HEK293 (cell line): ENCODE measurements around the gene ZEB2.

Source experiments
- CTCF ChIA-PET: fragments of 350-600 bp; formaldehyde crosslinking; extraction: SDS; loops from one replicate; lab custom pipeline; 2021; ENCODE audit warnings: antibody characterized with exemption; lab: Yijun Ruan, JAX
- POLR2A ChIA-PET: fragments of 300-600 bp; formaldehyde crosslinking; extraction: SDS; loops from one replicate; lab custom pipeline; 2020; ENCODE audit warnings: antibody characterized with exemption, inconsistent platforms; lab: Yijun Ruan, JAX
- H3K27ac ChIP-seq: fragments of 200-500 bp; sonication (Bioruptor generic); 2 replicates; pipeline ENCODE4 v1.5.1; 2014; ENCODE audit warnings: low read depth, low read length, control low read depth, inconsistent platforms; ENCODE audit errors: extremely low read depth
- H3K36me3 ChIP-seq, 2 experiments: fragments of 200-500 bp in 1 of 2; sonication (Bioruptor generic) in 1 of 2; 1 replicate in 1 of 2; 2 replicates in 1 of 2; pipeline ENCODE4 v1.5.1; 2014 to 2017; ENCODE audit warnings: inconsistent platforms in 2 of 2, low read length in 2 of 2; ENCODE audit not compliant: control insufficient read depth in 2 of 2, insufficient read depth in 1 of 2
- H3K4me1 ChIP-seq: fragments of 200-500 bp; sonication (Bioruptor generic); 2 replicates; pipeline ENCODE4 v1.5.1; 2014; ENCODE audit warnings: mild to moderate bottlenecking, low read length, inconsistent platforms; ENCODE audit not compliant: control insufficient read depth, insufficient read depth
- H3K4me3 ChIP-seq: 2 replicates; pipeline ENCODE4 v1.5.1; 2011; ENCODE audit warnings: low read depth, mild to moderate bottlenecking, control low read depth, low read length, moderate library complexity
- H3K9me3 ChIP-seq: fragments of 200-500 bp; sonication (Bioruptor generic); 2 replicates; pipeline ENCODE4 v1.5.1; 2014; ENCODE audit warnings: low read depth, low read length, inconsistent platforms; ENCODE audit not compliant: control insufficient read depth, insufficient read depth
- GLIS1 ChIP-seq: fragments of 450-650 bp; formaldehyde crosslinking; IDR thresholded peaks from 2 replicates; pipeline ENCODE4 v1.5.1; 2016; ENCODE audit warnings: missing biosample characterization, missing genetic modification characterization
- OVOL3 ChIP-seq: fragments of 450-650 bp; formaldehyde crosslinking; IDR thresholded peaks from 2 replicates; pipeline ENCODE4 v1.5.1; 2016; ENCODE audit warnings: missing biosample characterization, missing genetic modification characterization
- TCF7L2 ChIP-seq: IDR thresholded peaks from 2 replicates; pipeline ENCODE4 v1.6.1; 2011; ENCODE audit warnings: low read depth, mild to moderate bottlenecking, inconsistent platforms, low read length, moderate library complexity, borderline replicate concordance
- ZFP3 ChIP-seq: fragments of 450-650 bp; formaldehyde crosslinking; IDR thresholded peaks from 2 replicates; pipeline ENCODE4 v1.5.1; 2016; ENCODE audit warnings: low read depth, missing biosample characterization, missing genetic modification characterization
- ZFP41 ChIP-seq: fragments of 450-650 bp; formaldehyde crosslinking; IDR thresholded peaks from 2 replicates; pipeline ENCODE4 v1.5.1; 2016; ENCODE audit warnings: missing biosample characterization, missing genetic modification characterization, borderline replicate concordance
- ZNF10 ChIP-seq: fragments of 450-650 bp; formaldehyde crosslinking; IDR thresholded peaks from 2 replicates; pipeline ENCODE4 v1.5.1; 2017; ENCODE audit warnings: missing biosample characterization, missing genetic modification characterization
- ZNF138 ChIP-seq: fragments of 450-650 bp; formaldehyde crosslinking; IDR thresholded peaks from 2 replicates; pipeline ENCODE4 v1.5.1; 2016; ENCODE audit warnings: missing biosample characterization, missing genetic modification characterization, borderline replicate concordance
- ZNF140 ChIP-seq: fragments of 450-650 bp; formaldehyde crosslinking; IDR thresholded peaks from 2 replicates; pipeline ENCODE4 v1.5.1; 2016; ENCODE audit warnings: missing biosample characterization, missing genetic modification characterization
- ZNF169 ChIP-seq: fragments of 450-650 bp; formaldehyde crosslinking; IDR thresholded peaks from 2 replicates; pipeline ENCODE4 v1.5.1; 2016; ENCODE audit warnings: missing biosample characterization, missing genetic modification characterization
- ZNF24 ChIP-seq: fragments of 450-650 bp; formaldehyde crosslinking; IDR thresholded peaks from 2 replicates; pipeline ENCODE4 v1.5.1; 2016; ENCODE audit warnings: missing biosample characterization, missing genetic modification characterization
- ZNF292 ChIP-seq: fragments of 450-650 bp; formaldehyde crosslinking; IDR thresholded peaks from 2 replicates; pipeline ENCODE4 v1.5.1; 2016; ENCODE audit warnings: low read depth, missing biosample characterization, missing genetic modification characterization, borderline replicate concordance
- ZNF426 ChIP-seq: fragments of 450-650 bp; formaldehyde crosslinking; IDR thresholded peaks from 2 replicates; pipeline ENCODE4 v1.5.1; 2017; ENCODE audit warnings: missing biosample characterization, missing genetic modification characterization, mild to moderate bottlenecking, inconsistent platforms, moderate library complexity
- ZNF48 ChIP-seq: fragments of 450-650 bp; formaldehyde crosslinking; IDR thresholded peaks from 2 replicates; pipeline ENCODE4 v1.5.1; 2016; ENCODE audit warnings: missing biosample characterization, missing genetic modification characterization
- ZNF514 ChIP-seq: fragments of 450-650 bp; formaldehyde crosslinking; IDR thresholded peaks from 2 replicates; pipeline ENCODE4 v1.5.1; 2016; ENCODE audit warnings: missing biosample characterization, missing genetic modification characterization
- ZNF544 ChIP-seq: fragments of 450-650 bp; formaldehyde crosslinking; IDR thresholded peaks from 2 replicates; pipeline ENCODE4 v1.5.0; 2017; ENCODE audit warnings: missing biosample characterization, missing genetic modification characterization
- ZNF561 ChIP-seq: fragments of 450-650 bp; IDR thresholded peaks from 2 replicates; pipeline ENCODE4 v1.5.1; 2018; ENCODE audit warnings: missing biosample characterization, missing genetic modification characterization, borderline replicate concordance
- ZNF596 ChIP-seq: fragments of 450-650 bp; IDR thresholded peaks from 2 replicates; pipeline ENCODE4 v1.5.0; 2018; ENCODE audit warnings: missing biosample characterization, mild to moderate bottlenecking, missing genetic modification characterization, moderate library complexity
- ZNF670 ChIP-seq: fragments of 450-650 bp; formaldehyde crosslinking; IDR thresholded peaks from 2 replicates; pipeline ENCODE4 v1.5.1; 2016; ENCODE audit warnings: missing biosample characterization, missing genetic modification characterization, low read depth
- ZNF843 ChIP-seq: fragments of 450-650 bp; formaldehyde crosslinking; IDR thresholded peaks from 2 replicates; pipeline ENCODE4 v1.5.1; 2016; ENCODE audit warnings: missing biosample characterization, missing genetic modification characterization
- ZSCAN16 ChIP-seq: fragments of 450-650 bp; formaldehyde crosslinking; IDR thresholded peaks from 2 replicates; pipeline ENCODE4 v1.5.1; 2016; ENCODE audit warnings: missing biosample characterization, missing genetic modification characterization
- TF ChIP-seq, protein P1 (sequence below): fragments of 450-650 bp; formaldehyde crosslinking; IDR thresholded peaks from 2 replicates; pipeline ENCODE4 v1.5.1; 2016; ENCODE audit warnings: missing biosample characterization, missing genetic modification characterization
- TF ChIP-seq, protein P2 (sequence below): fragments of 450-650 bp; formaldehyde crosslinking; IDR thresholded peaks from 2 replicates; pipeline ENCODE4; 2016; ENCODE audit warnings: missing biosample characterization, missing genetic modification characterization
- TF ChIP-seq, protein P3 (sequence below): fragments of 450-650 bp; formaldehyde crosslinking; IDR thresholded peaks from 2 replicates; pipeline ENCODE4 v1.5.1; 2017; ENCODE audit warnings: missing biosample characterization, missing genetic modification characterization

Gene ZEB2

DNA sequence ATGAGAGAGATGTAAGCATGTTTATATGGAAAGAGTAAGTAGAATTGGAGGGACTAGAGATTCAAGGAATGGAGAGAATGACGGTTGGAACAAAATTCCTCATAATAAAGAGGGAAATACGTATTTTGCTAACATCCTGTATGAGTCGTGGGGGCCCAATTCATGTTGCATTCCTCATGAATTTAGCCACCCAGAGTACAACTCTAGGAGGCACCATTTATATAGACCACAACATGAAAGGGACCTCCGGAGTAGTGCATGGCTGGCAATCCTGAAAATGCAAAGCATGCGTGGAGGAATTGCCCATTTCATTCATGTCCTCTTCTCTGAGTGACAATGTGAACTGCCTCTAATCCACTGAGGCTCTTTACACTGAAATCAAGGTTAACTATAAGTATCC, 168.2 kb downstream of the ZEB2 start (continued):
- no peak for TF ChIP-seq OVOL3 (tag by site-specific recombination)
- no peak for TF ChIP-seq ZNF24

DNA sequence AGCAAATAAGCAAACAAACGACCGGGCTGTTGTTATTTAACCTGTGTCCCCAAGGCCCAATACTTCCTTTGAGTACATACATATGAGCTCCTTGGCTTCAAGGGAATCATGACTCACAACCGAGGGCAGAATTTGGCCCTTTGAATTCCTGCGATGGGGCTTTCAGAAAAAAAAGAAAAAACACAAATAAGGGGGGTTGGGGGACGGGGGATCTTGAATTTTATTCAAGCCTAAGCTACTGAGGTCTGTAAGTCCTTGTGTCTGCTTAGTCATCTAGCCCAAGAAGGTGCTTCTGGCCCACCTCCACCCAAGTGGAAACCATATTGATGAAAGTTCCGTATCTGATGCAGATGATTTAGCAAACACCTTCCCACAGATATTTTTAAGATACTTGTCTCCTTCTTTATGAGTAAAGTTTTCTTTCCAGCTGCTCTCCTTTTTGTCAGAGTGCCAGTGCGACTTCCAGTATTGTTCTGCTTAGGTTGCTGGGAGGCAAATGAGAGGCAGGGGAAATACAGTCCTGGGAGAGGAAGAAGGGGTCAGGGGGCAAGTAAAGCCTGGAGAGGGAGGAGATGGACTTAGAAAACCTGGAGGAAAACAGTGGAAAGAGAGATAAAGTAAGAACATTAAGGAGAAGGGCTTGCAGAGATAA, 169.6 kb downstream of the ZEB2 start:
- Histone ChIP-seq H3K4me3 (no peak overlapping the region), H3K36me3 (no peaks in the 10 kb centered on the region), H3K4me1 (0 out of 2 replicates have a peak, but pooled peaks cover 4% of the 10 kb centered on the region), H3K27ac (no peak overlapping the region), H3K9me3 (no peaks in the 10 kb centered on the region)
- no peak for TF ChIP-seq GLIS1 (tag by site-specific recombination)
- TF ChIP-seq, protein P1, sequence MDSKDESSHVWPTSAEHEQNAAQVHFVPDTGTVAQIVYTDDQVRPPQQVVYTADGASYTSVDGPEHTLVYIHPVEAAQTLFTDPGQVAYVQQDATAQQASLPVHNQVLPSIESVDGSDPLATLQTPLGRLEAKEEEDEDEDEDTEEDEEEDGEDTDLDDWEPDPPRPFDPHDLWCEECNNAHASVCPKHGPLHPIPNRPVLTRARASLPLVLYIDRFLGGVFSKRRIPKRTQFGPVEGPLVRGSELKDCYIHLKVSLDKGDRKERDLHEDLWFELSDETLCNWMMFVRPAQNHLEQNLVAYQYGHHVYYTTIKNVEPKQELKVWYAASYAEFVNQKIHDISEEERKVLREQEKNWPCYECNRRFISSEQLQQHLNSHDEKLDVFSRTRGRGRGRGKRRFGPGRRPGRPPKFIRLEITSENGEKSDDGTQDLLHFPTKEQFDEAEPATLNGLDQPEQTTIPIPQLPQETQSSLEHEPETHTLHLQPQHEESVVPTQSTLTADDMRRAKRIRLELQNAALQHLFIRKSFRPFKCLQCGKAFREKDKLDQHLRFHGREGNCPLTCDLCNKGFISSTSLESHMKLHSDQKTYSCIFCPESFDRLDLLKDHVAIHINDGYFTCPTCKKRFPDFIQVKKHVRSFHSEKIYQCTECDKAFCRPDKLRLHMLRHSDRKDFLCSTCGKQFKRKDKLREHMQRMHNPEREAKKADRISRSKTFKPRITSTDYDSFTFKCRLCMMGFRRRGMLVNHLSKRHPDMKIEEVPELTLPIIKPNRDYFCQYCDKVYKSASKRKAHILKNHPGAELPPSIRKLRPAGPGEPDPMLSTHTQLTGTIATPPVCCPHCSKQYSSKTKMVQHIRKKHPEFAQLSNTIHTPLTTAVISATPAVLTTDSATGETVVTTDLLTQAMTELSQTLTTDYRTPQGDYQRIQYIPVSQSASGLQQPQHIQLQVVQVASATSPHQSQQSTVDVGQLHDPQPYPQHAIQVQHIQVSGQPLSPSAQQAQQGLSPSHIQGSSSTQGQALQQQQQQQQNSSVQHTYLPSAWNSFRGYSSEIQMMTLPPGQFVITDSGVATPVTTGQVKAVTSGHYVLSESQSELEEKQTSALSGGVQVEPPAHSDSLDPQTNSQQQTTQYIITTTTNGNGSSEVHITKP (tag by site-specific recombination), result 0 out of 2 replicates have a peak, but pooled peaks have one; percentile 16
- ChIA-PET POLR2A (no interaction called here), CTCF (no interaction called here)

DNA sequence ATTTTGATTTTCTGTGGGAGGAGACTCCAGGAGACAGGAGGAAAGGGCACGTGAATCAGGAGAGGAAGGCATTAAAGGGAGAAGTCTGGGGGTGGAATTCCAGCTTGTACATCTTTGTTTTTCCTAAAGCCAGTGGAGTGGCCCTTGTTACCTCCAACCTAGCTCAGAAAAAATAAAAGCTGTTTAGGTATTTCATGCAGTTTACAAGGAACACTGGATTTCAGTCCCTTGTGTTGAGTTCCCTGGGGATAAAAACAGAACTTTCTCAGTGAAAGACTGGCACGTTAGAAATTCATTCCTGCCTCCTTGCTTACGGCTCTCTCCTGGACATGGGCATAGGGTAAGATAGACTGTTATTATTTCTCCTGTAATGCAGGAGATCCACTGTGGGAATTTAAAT, 170.2 kb downstream of the ZEB2 start:
- H3K9me3 ChIP-seq, result no peaks in the 10 kb centered on the region
- H3K36me3 ChIP-seq, result no peaks in the 10 kb centered on the region
- H3K4me3 ChIP-seq, result no peak overlapping the region
- H3K27ac ChIP-seq, result no peak overlapping the region
- 0 out of 2 replicates have a peak, but pooled peaks cover 4% of the 10 kb centered on the region for H3K4me1 ChIP-seq
- POLR2A ChIA-PET, result no interaction called here
- CTCF ChIA-PET, result no interaction called here
- no peak for TF ChIP-seq ZNF169
- TF ChIP-seq ZNF48 (tag by site-specific recombination), result no peak
- TF ChIP-seq ZNF138 (tag by site-specific recombination), result no peak
- no peak for TF ChIP-seq ZNF843
- no peak for TF ChIP-seq ZFP3 (tag by site-specific recombination)
- TF ChIP-seq ZFP41 (tag by site-specific recombination), result no peak
- TF ChIP-seq, protein P2, sequence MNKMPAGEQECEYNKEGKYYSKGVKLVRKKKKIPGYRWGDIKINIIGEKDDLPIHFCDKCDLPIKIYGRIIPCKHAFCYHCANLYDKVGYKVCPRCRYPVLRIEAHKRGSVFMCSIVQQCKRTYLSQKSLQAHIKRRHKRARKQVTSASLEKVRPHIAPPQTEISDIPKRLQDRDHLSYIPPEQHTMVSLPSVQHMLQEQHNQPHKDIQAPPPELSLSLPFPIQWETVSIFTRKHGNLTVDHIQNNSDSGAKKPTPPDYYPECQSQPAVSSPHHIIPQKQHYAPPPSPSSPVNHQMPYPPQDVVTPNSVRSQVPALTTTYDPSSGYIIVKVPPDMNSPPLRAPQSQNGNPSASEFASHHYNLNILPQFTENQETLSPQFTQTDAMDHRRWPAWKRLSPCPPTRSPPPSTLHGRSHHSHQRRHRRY (tag by site-specific recombination), result no peak
- no peak for TF ChIP-seq ZNF561 (tag by site-specific recombination)
- no peak for TF ChIP-seq TCF7L2
- TF ChIP-seq, protein P3, sequence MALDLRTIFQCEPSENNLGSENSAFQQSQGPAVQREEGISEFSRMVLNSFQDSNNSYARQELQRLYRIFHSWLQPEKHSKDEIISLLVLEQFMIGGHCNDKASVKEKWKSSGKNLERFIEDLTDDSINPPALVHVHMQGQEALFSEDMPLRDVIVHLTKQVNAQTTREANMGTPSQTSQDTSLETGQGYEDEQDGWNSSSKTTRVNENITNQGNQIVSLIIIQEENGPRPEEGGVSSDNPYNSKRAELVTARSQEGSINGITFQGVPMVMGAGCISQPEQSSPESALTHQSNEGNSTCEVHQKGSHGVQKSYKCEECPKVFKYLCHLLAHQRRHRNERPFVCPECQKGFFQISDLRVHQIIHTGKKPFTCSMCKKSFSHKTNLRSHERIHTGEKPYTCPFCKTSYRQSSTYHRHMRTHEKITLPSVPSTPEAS (tag by site-specific recombination), result no peak
- no peak for TF ChIP-seq ZNF426 (tag by site-specific recombination)
- TF ChIP-seq ZSCAN16 (tag by site-specific recombination), result no peak
- TF ChIP-seq ZNF596 (tag by site-specific recombination), result no peak
- TF ChIP-seq ZNF292 (tag by site-specific recombination), result no peak
- TF ChIP-seq ZNF514 (tag by site-specific recombination), result no peak
- TF ChIP-seq ZNF544 (tag by site-specific recombination), result no peak
- TF ChIP-seq ZNF670 (tag by site-specific recombination), result no peak
- no peak for TF ChIP-seq ZNF10 (tag by site-specific recombination)
- TF ChIP-seq ZNF140, result no peak
